Skin of body (tissue), 2 donors: ENCODE data around the gene SCAF11. TPM values are rescaled to one million over a fixed set of nuclear protein-coding genes. Genes with fewer than 3 reads are reported as not detected.

Experiments
- DNase-seq: peaks from one replicate; lab custom pipeline; 2025; lab: John Stamatoyannopoulos, UW
- total RNA-seq: library from RNA; depleted of rRNA; stranded (reverse); fragments of >200 nt; gene quantifications from one replicate; pipeline ENCODE4 v1.2.3, GENCODE V29; 2014

Gene SCAF11
- total RNA-seq, 1 donor from 2014 or later = 123 TPM

DNA sequence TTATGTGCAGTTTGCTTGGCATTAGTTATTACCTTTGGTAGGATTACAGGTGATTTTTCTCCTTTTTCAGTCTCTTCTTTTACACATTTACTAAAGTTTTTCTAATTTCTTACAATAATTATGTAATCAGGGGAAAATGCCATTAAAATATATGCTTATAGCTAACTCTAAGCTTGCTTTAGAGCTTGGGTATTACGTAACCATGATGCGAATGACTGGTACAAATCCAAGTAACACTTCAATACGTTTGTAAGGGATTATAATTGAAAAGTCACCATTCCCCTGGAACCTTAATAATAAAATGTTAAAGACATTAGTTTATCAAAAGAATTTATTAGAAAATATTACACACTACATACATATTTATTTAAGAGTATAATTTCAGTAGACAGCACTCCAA, 71.6 kb downstream of the SCAF11 start:
- no peak for DNase-seq

DNA sequence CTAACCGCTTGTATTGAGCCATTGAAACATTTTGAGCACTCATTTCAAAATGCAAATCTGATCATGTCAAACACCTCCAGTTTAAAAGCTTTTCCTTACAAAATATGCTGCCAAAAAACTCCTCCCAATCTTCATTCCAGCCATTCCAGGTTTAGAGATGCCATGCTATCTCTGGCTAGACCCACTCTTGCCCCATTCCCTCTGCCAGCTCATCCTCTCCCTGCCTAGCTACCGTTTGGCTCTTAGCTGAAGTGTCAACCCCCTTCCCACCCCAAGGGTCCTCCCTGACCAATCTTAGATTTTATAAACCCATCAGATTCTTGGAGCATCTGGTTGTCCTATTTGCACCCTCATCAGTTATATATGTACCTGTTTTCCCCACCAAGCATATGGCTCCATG, 75.0 kb downstream of the SCAF11 start:
- no peak for DNase-seq

- DNase-seq = no peak
Measured at GRCh38 chr12:45914090-45914489, 76.3 kb downstream of the SCAF11 start.

DNA sequence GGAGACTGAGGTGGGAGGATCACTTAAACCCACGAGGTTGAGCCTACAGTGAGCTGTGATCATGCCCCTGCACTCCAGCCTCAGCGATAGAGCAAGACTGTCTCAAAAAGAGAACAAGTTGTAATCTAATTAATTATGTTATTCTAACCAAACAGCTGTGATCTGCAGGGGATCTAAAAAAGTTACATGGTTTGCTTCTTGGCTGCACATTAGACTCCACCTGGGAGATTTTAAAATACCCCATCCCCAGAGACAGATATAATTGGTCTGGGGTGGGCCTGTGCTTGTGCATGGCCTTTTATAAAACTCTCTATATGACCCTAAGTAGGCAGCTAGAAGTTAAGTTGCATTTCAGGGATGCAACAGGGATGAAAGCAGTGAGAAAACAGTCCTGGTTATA, 76.7 kb downstream of the SCAF11 start:
- no peak for DNase-seq

- DNase-seq = no peak
Measured at GRCh38 chr12:45912774-45913173, 77.6 kb downstream of the SCAF11 start.

- DNase-seq = no peak
Measured at GRCh38 chr12:45909041-45909713, 81.2 kb downstream of the SCAF11 start.

GRCh38 chr12:45907955-45908354, 82.4 kb downstream of the SCAF11 start:
- DNase-seq = no peak

DNA sequence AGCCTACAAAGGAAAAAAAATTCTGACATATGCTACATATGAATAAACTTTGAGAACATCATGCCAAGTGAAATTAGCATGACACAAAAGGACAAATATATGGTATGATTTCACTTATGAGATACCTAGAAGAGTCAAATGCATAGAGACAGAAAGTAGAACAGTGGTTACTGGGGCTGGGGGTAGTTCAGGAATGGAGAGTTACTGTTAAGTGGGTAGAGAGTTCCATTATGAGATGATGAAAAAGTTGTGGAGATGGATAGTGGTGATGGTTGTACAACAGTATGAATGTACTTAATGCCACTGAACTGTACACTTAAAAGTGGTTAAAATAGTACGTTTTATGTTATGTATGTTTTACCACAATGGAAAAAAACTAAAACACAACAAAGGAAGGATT, 92.3 kb downstream of the SCAF11 start:
- no peak for DNase-seq

DNA sequence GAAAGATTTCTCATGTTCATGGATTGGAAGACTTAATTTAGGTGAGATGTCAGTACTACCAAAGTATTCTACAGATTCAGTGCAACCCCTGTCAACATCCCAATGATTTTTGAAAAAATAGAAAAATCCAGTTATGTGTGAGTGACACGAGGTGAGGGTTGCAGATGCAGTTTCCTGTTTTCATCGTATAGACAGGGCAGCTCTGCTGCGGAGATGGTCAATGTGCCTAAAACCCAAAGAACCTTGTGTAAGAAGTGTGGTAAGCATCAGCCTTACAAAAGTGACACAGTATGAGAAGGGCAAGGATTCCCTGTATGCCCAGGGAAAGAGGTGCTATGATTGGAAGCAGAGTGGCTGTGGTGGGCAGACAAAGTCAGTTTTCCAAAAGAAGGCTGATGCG, 94.4 kb downstream of the SCAF11 start:
- no peak for DNase-seq

DNA sequence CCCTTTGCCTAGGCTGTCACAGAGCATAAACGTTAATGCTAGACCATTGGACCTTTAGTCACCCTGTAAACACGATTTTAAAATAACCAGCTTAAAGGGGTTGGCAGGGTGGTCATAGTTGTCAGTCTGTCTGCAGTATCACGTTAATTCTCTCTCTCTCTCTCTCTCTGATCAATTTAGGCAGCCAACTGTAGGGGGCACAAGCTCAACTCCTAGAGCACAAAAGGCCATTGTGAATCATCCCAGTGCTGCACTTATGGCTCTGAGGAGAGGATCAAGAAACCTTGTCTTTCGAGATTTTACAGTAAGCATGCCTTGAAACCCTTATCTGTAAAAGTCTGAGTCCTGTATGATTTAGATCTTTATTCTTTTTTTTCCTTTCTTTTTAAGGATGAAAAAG, 97.1 kb downstream of the SCAF11 start:
- no peak for DNase-seq

GRCh38 chr12:45890276-45890675, 100.1 kb downstream of the SCAF11 start:
- DNase-seq = no peak

GRCh38 chr12:45887544-45887943, 102.8 kb downstream of the SCAF11 start:
- DNase-seq = no peak

DNA sequence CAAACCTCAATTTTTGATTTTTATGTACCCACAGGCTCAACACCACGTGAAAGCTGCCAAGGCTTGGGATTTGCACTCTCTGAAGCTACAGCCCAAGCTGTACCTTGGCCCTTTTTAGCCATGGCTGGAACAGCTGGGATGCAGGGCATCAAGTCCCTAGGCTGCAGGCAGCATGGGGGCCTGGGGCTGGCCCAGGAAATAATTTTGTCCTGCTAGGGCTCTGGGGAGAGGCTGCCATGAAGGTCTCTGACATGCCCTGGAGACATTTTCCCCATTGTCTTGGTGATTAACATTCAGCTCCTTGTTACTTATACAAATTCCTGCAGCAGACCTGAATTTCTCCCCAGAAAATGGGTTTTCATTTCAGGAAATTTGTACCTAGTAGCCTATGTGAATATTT, 103.7 kb downstream of the SCAF11 start:
- no peak for DNase-seq

DNA sequence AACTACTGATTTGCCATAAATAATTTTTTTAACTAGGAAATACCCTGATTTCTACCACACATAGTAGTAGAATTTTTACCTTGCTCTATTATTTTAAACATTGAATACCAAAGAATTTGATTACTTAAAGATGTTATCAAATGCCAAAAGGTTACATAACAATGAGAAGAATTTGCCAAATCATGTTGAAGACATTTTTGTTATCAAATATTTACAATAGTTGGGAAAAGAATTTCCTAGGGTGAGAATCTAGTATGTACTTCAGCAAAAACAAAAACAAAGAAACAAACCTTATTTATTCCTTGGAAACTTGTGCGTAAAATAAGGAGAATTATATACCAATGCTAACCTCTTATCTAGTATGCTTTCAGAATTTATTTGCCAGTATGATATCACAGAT, 107.2 kb downstream of the SCAF11 start:
- DNase-seq = no peak

DNA sequence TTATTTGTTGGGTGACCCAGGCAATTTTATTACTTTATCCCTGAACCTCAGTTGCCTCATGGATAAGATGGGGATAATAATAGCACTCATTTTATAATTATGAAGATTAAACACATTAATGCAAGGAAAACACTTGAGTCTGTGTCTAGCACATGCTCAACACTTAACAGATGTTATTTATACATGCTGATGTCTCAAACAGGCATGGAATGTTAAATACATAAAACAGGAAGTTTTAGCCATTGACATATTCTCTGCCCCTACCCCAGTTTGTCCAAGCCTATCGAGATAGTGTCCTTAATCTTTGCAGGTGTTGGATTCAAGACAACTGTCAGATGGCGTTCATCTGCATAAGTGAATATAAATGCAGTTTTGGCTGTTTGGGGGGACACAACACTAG, 109.8 kb downstream of the SCAF11 start:
- no peak for DNase-seq

- DNase-seq = no peak
Measured at GRCh38 chr12:45879363-45879895, 110.9 kb downstream of the SCAF11 start.

DNA sequence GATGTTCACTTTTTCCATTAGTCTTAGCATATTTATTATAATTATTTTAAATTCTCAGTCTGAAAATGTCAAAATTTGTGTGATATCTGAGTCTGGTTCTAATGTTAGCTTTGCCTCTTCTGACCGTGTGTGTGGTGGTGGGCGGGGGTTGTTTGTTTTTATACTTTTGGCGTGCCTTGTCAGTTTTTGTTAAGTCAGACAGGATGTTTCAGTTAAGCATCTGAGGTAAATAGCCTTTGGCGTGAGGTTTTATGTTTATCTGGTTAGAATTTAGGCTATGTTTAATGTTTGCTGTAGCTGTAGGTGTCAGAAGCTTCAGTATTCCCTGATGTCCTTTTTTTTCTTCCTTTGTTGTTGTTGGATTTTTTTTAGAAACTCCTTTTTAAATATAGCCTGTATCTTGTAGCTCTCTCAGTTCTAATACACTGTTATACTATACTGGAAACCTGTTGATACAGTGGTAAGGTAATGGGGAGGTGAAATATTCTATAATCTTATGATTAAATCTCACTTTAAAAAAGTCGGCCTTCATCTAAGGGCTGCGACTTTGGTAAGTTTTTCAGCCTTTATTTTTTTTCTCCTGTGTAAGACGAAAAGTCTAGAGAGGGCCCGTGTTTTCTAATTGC, 111.6 kb downstream of the SCAF11 start:
- no peak for DNase-seq

- DNase-seq = no peak
Measured at GRCh38 chr12:45877069-45877468, 113.3 kb downstream of the SCAF11 start.

DNA sequence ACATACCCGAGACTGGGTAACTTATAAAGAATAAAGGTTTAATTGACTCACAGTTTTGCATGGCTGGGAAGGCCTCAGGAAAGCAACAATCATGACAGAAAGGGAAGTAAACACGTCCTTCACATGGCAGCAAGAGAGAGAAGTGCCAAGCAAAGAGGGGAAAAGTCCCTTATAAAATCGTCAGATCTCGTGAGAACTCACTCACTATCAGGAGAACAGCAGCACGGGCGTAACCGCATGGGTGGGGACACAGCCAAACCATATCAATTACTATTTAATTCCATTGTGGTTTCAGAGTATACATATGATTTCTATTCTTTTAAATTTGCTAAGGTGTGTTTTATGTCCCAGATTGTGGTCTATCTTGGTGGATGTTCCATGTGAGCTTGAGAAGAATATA, 117.9 kb downstream of the SCAF11 start:
- no peak for DNase-seq
